A673 (cell line): ENCODE data around the gene ARID3C.

Experiments used
- CTCF ChIP-seq: fragments of 300-800, 200-600 bp; sonication (generic); conservative IDR thresholded peaks from 2 replicates; pipeline ENCODE4 v1.5.1; 2017; ENCODE audit warnings: low read depth, mild to moderate bottlenecking, antibody characterized with exemption, low read length, moderate library complexity, mixed read lengths
- EZH2 ChIP-seq: fragments of 200-600 bp; sonication (generic); IDR thresholded peaks from 2 replicates; pipeline ENCODE4 v1.6.1; 2017; ENCODE audit warnings: borderline replicate concordance, low read depth, mild to moderate bottlenecking, mixed read lengths, antibody characterized with exemption, low read length; ENCODE audit not compliant: poor library complexity, severe bottlenecking

- TF ChIP-seq CTCF: no peak
- no peak for TF ChIP-seq EZH2
Measured at GRCh38 chr9:34594177-34594576, 34.7 kb downstream of the ARID3C start.
